NT2/D1 (cell line): ENCODE results near the gene PRKAR2B.

Experiments used
- DNase-seq: peaks from one replicate; pipeline ENCODE4 v3.0.0-alpha.2; 2011; ENCODE audit warnings: low read depth, low spot score
- H3K27me3 ChIP-seq: 2 replicates; pipeline ENCODE4 v1.6.0; 2011; ENCODE audit warnings: mild to moderate bottlenecking; ENCODE audit not compliant: insufficient read length, insufficient read depth
- H3K36me3 ChIP-seq: 2 replicates; pipeline ENCODE4 v1.6.1; 2011; ENCODE audit warnings: mild to moderate bottlenecking, low read length, mixed read lengths; ENCODE audit not compliant: insufficient read depth, insufficient read length
- H3K4me1 ChIP-seq: 2 replicates; pipeline ENCODE4 v1.5.1; 2011; ENCODE audit not compliant: insufficient read depth, insufficient read length
- H3K4me3 ChIP-seq: 2 replicates; pipeline ENCODE4 v1.5.1; 2011; ENCODE audit warnings: low read depth; ENCODE audit not compliant: insufficient read length
- H3K9ac ChIP-seq: 2 replicates; pipeline ENCODE4 v1.6.0; 2011; ENCODE audit warnings: low read depth; ENCODE audit not compliant: insufficient read length
- H3K9me3 ChIP-seq: 2 replicates; pipeline ENCODE4 v1.5.1; 2011; ENCODE audit warnings: mild to moderate bottlenecking, low read length; ENCODE audit not compliant: insufficient read depth
- SUZ12 ChIP-seq: IDR thresholded peaks from 2 replicates; pipeline ENCODE4 v1.6.1; 2011; ENCODE audit not compliant: insufficient read length, insufficient read depth; ENCODE audit errors: extremely low read depth
- YY1 ChIP-seq: IDR thresholded peaks from 2 replicates; pipeline ENCODE4 v1.6.1; 2011; ENCODE audit not compliant: insufficient read length, insufficient read depth
- ZNF274 ChIP-seq: IDR thresholded peaks from 2 replicates; pipeline ENCODE4 v1.6.1; 2011; ENCODE audit warnings: mild to moderate bottlenecking, low read depth, low read length

PRKAR2B gene

DNA sequence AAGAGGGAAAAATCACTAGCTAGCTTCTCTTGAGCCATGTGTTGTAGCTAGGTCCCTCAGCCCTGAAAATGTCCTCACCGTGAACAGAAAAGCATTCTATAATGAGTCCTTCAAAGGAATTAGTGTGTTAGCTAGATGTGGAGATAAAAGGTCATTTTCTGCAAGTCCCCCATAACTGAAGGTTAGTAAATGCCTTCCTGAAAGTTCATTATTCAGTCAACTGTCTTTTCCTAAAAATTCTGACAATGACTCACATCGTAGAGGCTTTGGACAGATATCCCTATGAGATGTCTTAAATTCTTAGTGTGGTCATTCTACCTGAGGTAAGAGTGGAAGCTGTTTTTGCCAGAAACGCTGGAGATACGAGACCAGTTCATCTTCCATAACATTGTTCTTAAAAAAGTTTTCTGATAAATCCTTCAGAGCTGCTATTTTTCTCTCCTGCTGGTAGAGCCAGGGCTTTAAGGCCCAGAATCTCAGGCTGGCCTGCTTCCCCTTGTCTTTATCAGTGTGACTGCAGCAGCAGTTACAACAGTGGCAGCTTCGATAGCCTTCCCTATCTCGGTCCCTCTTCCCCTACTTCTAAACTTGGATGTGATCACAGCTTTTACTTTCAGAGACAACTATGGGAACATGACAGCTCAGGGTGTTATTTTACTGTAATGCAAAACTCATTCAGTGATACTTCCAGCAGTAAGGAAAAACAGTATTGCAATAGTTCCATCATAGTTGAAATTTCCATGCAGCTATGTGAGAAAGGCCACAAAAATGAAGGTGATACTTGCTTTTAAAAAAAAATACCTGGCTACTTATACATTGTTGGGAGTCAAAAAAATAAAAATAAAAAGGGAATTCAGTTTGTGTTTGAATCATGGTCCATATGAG lies 37.3 kb upstream of the PRKAR2B start:
- Histone ChIP-seq H3K4me3 (no peak overlapping the region), H3K9me3 (no peaks in the 10 kb centered on the region), H3K36me3 (no peaks in the 10 kb centered on the region), H3K27me3 (no peaks in the 10 kb centered on the region), H3K4me1 (no peaks in the 10 kb centered on the region), H3K9ac (no peak overlapping the region)
- TF ChIP-seq ZNF274 (no peak), SUZ12 (no peak), YY1 (no peak)
- DNase-seq, result no peak

DNA sequence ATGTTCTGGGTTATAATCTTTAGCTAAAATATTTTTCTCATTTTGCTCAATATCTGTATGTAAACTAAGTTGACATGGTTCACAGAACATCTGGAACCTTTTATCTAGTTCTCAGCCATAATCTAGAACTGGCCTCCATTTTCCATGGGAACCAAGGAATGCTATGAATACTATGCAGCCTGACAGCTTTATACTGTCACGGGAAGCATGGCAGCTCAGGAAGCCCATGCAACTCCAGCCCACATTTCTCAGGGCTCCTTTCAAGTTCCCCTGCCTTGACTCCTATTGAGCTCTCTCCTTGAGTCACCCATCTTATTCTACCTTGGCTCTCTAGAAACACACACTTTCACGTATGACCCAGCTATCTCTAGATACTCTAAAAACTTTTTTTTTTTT lies 36.6 kb upstream of the PRKAR2B start:
- H3K9ac ChIP-seq, result no peak overlapping the region
- no peaks in the 10 kb centered on the region for H3K9me3 ChIP-seq
- H3K36me3 ChIP-seq, result no peaks in the 10 kb centered on the region
- no peaks in the 10 kb centered on the region for H3K4me1 ChIP-seq
- H3K27me3 ChIP-seq, result no peaks in the 10 kb centered on the region
- H3K4me3 ChIP-seq, result no peak overlapping the region
- TF ChIP-seq ZNF274 (no peak), YY1 (no peak), SUZ12 (no peak)
- no peak for DNase-seq

DNA sequence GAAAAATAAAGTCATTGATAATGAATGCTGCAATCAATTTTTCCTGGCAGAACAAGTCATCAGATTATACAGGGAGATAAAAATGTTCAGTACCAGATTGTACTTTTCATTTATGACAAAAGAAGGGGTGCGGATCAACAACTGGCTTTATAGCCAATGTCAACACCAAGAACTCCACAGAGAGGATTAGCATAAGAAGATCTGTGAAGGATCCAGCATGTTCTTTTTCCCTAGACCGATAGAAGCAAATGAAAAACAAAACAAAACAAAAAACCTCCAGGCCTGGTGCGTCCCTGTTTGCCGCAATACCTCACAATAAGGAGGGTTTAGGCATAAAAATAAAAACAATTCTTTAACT lies 34.7 kb upstream of the PRKAR2B start:
- Histone ChIP-seq H3K27me3 (no peaks in the 10 kb centered on the region), H3K4me3 (no peak overlapping the region), H3K9me3 (no peaks in the 10 kb centered on the region), H3K9ac (no peak overlapping the region), H3K36me3 (no peaks in the 10 kb centered on the region), H3K4me1 (no peaks in the 10 kb centered on the region)
- TF ChIP-seq ZNF274 (no peak), YY1 (no peak), SUZ12 (no peak)
- DNase-seq, result no peak

DNA sequence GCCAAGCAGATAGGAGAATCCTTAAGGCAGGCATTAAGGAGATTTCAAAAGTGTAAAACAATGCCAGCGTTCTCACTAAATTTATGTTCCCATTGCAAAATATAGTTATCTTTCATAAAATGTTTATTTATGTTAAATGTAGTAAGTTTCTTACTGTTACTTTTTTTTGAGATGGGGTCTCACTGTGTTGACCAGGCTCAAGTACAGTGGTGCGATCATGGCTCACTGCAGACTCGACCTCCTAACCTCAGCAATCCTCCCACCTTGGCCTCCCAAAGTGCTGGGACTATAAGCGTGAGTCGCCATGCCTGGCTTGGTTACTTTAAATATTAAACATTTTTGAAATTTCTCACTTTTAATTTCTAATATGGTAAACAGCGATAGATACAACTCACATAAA lies 31.8 kb upstream of the PRKAR2B start:
- Histone ChIP-seq H3K9me3 (no peaks in the 10 kb centered on the region), H3K36me3 (no peaks in the 10 kb centered on the region), H3K27me3 (no peaks in the 10 kb centered on the region), H3K9ac (no peak overlapping the region), H3K4me1 (no peaks in the 10 kb centered on the region), H3K4me3 (no peak overlapping the region)
- DNase-seq, result no peak
- TF ChIP-seq YY1 (no peak), SUZ12 (no peak), ZNF274 (no peak)

DNA sequence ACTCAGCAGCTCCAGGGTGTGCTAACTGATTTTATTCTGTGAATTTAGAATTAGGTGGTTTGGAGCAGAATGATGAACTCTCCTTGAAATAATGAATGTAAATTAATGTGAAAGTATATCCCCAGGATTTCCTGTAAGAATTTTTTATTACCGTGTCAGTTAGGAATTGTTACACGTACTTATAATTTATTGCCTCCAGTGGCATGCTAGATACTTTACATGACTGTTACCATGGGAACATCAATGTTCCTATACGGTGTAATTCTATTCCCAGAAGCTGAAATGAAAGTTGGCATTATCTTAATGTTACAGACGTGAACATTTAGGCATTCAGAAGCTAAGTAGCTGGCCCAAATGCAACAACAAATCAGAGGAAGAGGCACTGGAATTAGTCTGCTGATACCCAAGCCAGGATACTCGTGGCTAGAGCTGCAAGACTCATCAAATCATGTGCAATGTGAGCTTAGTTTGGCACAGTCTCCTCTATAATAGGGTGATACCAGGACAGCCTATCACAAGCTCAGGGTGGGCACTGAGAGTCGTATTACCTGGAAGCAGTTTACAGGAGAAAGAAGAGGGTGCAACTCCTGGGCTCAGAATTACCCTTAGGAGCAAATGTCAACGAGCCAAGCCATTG lies 30.0 kb upstream of the PRKAR2B start:
- Histone ChIP-seq H3K4me3 (no peak overlapping the region), H3K9ac (no peak overlapping the region), H3K4me1 (no peaks in the 10 kb centered on the region), H3K36me3 (no peaks in the 10 kb centered on the region), H3K9me3 (no peaks in the 10 kb centered on the region), H3K27me3 (no peaks in the 10 kb centered on the region)
- no peak for DNase-seq
- TF ChIP-seq SUZ12 (no peak), YY1 (no peak), ZNF274 (no peak)

DNA sequence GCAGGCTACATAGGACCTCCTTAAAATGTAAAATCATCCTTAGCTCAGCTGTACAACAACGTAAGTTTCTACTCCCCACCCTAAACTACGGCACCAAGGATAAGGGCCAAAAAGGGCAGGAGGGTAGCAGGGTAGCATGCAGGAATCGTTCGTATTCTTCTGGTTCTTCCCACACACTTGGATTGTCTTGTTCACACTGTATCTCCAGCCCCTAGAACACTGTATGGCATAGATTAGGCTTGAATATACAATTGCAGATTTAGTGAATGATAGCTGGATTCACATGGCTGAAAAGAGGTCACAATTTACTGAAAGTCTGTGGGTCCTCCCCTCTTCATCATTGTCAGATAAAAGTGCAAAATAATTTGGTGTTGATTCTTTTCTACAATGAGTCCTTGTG lies 28.2 kb upstream of the PRKAR2B start:
- H3K9ac ChIP-seq, result no peak overlapping the region
- no peaks in the 10 kb centered on the region for H3K9me3 ChIP-seq
- no peak overlapping the region for H3K4me3 ChIP-seq
- no peaks in the 10 kb centered on the region for H3K36me3 ChIP-seq
- H3K27me3 ChIP-seq, result no peaks in the 10 kb centered on the region
- no peak for TF ChIP-seq SUZ12
- no peak for TF ChIP-seq YY1
- no peak for TF ChIP-seq ZNF274
- H3K4me1 ChIP-seq, result no peaks in the 10 kb centered on the region
- no peak for DNase-seq

DNA sequence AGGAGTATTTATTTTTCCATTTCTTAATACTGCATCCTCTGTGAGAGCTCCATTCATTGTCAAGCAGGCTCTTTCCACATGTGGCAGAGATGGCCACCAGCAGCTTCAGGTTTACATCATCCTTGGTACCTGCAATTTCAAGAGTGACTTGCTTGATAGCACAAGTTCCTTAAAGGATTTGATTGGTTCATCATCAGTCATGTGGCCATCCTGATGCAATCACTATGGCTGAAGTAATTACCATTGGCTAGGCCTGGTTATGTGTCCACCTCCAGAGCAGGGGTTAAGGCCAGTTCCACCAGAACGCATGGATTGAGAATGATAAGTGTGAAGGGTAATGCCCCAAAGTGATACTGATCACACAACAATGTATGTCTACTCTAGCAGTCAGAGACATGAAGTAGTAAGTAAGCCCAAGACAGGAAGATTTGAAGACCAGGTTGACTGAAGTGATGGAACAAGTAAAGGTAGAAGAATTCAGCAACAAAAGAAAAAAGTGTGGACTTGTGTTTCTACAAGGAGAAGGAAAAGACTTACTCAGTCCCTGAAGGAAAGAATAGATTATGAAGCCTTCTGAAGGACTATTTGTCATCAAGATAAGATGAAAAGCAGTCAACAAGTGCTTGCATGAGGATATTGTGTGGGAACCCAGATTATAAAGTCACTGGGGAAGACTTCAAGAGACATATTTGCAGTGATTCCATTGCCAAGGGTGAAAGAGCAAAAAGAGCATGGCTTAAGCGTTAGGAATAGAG lies 26.4 kb upstream of the PRKAR2B start:
- TF ChIP-seq SUZ12 (no peak), YY1 (no peak), ZNF274 (no peak)
- no peaks in the 10 kb centered on the region for H3K4me1 ChIP-seq
- no peak for DNase-seq
- no peaks in the 10 kb centered on the region for H3K36me3 ChIP-seq
- no peaks in the 10 kb centered on the region for H3K27me3 ChIP-seq
- H3K9ac ChIP-seq, result no peak overlapping the region
- no peak overlapping the region for H3K4me3 ChIP-seq
- no peaks in the 10 kb centered on the region for H3K9me3 ChIP-seq
